ENCODE results near the gene LRRC36. TPM values are rescaled to one million over a fixed set of nuclear protein-coding genes. Genes with fewer than 3 reads are reported as not detected.
A peak's percentile ranks its signal among the peaks of the same experiment; 100 is the strongest.
"Not testable (repeated sequence)": the region's sequence is repeated elsewhere in the genome, so short reads cannot be mapped to it uniquely, and the experiment has no call there.

The LRRC36 gene
- total RNA-seq, 1 donor from 2014 or later = 1.6 TPM

- DNase-seq (ENCODE audit: low read depth) = no peak
Observed at GRCh38 chr16:67403976-67404555, 77.5 kb downstream of the LRRC36 start.

GRCh38 chr16:67404740-67405226, 78.2 kb downstream of the LRRC36 start:
- peak; percentile 76 for DNase-seq (ENCODE audit: low read depth)

GRCh38 chr16:67405336-67405735, 78.7 kb downstream of the LRRC36 start:
- DNase-seq (ENCODE audit: low read depth) = no peak

- DNase-seq (ENCODE audit: low read depth) = no peak
Observed at GRCh38 chr16:67406111-67406971, 79.7 kb downstream of the LRRC36 start.

GRCh38 chr16:67407176-67407787, 80.7 kb downstream of the LRRC36 start:
- DNase-seq (ENCODE audit: low read depth) = no peak

- DNase-seq (ENCODE audit: low read depth) = no peak
Observed at GRCh38 chr16:67407788-67408452, 81.3 kb downstream of the LRRC36 start.

- no peak for DNase-seq (ENCODE audit: low read depth)
Observed at GRCh38 chr16:67409631-67410030, 83.0 kb downstream of the LRRC36 start.

GRCh38 chr16:67411339-67411738, 84.7 kb downstream of the LRRC36 start:
- no peak for DNase-seq (ENCODE audit: low read depth)

GRCh38 chr16:67412294-67412693, 85.7 kb downstream of the LRRC36 start:
- no peak for DNase-seq (ENCODE audit: low read depth)

GRCh38 chr16:67413978-67414911, 87.6 kb downstream of the LRRC36 start:
- DNase-seq (ENCODE audit: low read depth) = peak; percentile 30

GRCh38 chr16:67415421-67415820, 88.8 kb downstream of the LRRC36 start:
- DNase-seq (ENCODE audit: low read depth) = not testable (repeated sequence)

- DNase-seq (ENCODE audit: low read depth) = peak; percentile 44
Observed at GRCh38 chr16:67415872-67416793, 89.5 kb downstream of the LRRC36 start, which contains the start of gene ZDHHC1. Gene ZDHHC1 (minus strand): TSS chr16:67416477. CDS start chr16:67407775, 8,702 bp downstream.

- no peak for DNase-seq (ENCODE audit: low read depth)
Observed at GRCh38 chr16:67417333-67418061, 90.9 kb downstream of the LRRC36 start.

- no peak for DNase-seq (ENCODE audit: low read depth)
Observed at GRCh38 chr16:67419502-67419901, 92.9 kb downstream of the LRRC36 start.

- no peak for DNase-seq (ENCODE audit: low read depth)
Observed at GRCh38 chr16:67419931-67420330, 93.3 kb downstream of the LRRC36 start.

- DNase-seq (ENCODE audit: low read depth) = no peak
Observed at GRCh38 chr16:67421030-67421429, 94.4 kb downstream of the LRRC36 start.

GRCh38 chr16:67423015-67423414, 96.4 kb downstream of the LRRC36 start:
- DNase-seq (ENCODE audit: low read depth) = no peak

- DNase-seq (ENCODE audit: low read depth) = no peak
Observed at GRCh38 chr16:67423611-67424260, 97.1 kb downstream of the LRRC36 start.

GRCh38 chr16:67424261-67424615, 97.6 kb downstream of the LRRC36 start:
- no peak for DNase-seq (ENCODE audit: low read depth)

Measured in renal cortical epithelial cell (primary cell).